Measurements from ENCODE around the gene THOC2.

- TF ChIP-seq CTCF (IDR thresholded peaks at IDR 0.05) (no peak), POLR2A (IDR thresholded peaks at IDR 0.05) (no peak)
These were observed 57.7 kb downstream of the THOC2 start for GRCh38 chrX:123675154-123675553.

Data from adrenal gland (tissue), 5 donors.